Measurements from ENCODE around the gene AGBL3.

The AGBL3 gene

DNA sequence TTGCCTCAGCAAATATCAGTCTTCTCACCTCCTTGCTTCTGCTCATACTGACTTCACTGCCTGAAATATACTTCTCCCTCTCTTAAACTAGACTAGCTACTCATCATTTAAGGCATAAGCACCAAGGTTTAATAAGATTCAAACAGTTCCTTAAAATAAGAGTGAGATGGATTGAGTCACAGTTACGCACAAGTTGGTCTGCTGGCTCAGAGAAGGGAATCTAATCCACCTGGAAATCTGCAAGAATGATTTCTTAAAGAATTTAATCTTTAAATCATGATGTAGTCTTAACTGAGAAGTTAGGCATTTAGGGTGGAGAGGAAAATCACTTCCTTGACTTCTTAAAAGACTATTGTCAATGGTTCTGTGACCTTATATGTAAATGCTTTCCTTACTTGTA is 105.4 kb downstream of the AGBL3 start:
- H3K36me3 ChIP-seq (ENCODE audit: control insufficient read depth in 4 of 4, insufficient read depth in 4 of 4, low read length in 3 of 4), result peaks cover 0 to 2% (median 0%) of the 10 kb centered on the region in 4 experiments
- no peak overlapping the region for H3K27ac ChIP-seq (ENCODE audit: insufficient read depth in 1 of 2, low read depth in 1 of 2, low read length in 2 of 2, poor library complexity in 1 of 2, severe bottlenecking in 2 of 2)
- ChIA-PET POLR2A (no interaction called here), CTCF (no interaction called here)
- WGBS (ENCODE audit: insufficient coverage), result no CpG with 5 or more reads among the region's 1 CpG
- DNase-seq, result no peak
- peaks cover 0 to 14% (median 4%) of the 10 kb centered on the region in 5 experiments for H3K9me3 ChIP-seq (ENCODE audit: control extremely low read depth in 1 of 5, control insufficient read depth in 4 of 5, insufficient read depth in 2 of 5, low read depth in 1 of 5, low read length in 4 of 5)
- H3K27me3 ChIP-seq (replicated peaks in 2 of 5; ENCODE audit: control insufficient read depth in 4 of 5, insufficient read depth in 5 of 5, low read length in 4 of 5), result no peaks in the 10 kb centered on the region
- no peak overlapping the region for H3K4me3 ChIP-seq (ENCODE audit: control insufficient read depth in 1 of 7, extremely low read depth in 1 of 7, insufficient read depth in 4 of 7, low read depth in 2 of 7, low read length in 6 of 7)
- H3K4me1 ChIP-seq (ENCODE audit: control extremely low read depth in 1 of 4, control insufficient read depth in 4 of 4, insufficient read depth in 4 of 4, low read length in 3 of 4), result no peaks in the 10 kb centered on the region

DNA sequence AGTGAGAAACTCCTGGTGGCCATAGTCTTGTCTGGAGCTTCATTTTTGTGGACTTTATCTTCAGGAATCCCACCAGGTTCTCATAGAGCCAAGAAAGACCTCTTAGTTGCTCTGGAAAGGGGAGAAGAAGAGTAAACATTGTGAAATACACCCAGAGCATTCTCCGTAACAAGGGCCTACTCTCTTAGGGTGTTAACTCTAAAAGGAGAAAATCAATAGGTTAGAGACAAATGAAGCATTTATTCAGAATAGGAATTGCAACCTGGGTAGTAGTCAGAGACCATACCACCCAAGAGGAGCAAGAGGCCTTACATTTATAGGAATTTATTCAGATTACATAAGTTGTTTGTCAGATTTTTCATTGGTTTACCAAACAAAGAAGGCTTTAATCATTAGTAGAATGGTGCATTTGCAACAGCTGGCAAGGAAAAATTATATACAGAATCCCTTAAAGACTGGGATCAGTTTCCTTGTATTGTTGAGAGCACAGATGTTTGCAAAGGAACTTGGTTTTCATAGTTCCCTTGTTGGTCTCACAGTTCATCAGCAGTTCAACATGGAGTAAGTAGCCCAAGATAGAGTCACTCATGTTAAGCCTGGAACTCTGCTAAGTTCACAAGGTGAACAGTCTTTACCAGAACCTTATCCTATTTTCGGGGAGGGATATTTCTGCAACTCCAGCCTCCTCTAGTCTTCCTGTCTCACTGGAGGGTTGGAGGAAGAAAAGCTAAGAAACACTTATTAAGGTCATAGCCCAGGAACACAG is 108.3 kb downstream of the AGBL3 start:
- Histone ChIP-seq H3K36me3 (ENCODE audit: control insufficient read depth in 4 of 4, insufficient read depth in 4 of 4, low read length in 3 of 4) (peaks cover 0 to 2% (median 0%) of the 10 kb centered on the region in 4 experiments), H3K4me1 (ENCODE audit: control extremely low read depth in 1 of 4, control insufficient read depth in 4 of 4, insufficient read depth in 4 of 4, low read length in 3 of 4) (no peaks in the 10 kb centered on the region), H3K4me3 (ENCODE audit: control insufficient read depth in 1 of 7, extremely low read depth in 1 of 7, insufficient read depth in 4 of 7, low read depth in 2 of 7, low read length in 6 of 7) (no peak overlapping the region), H3K27ac (ENCODE audit: insufficient read depth in 1 of 2, low read depth in 1 of 2, low read length in 2 of 2, poor library complexity in 1 of 2, severe bottlenecking in 2 of 2) (no peak overlapping the region), H3K27me3 (replicated peaks in 2 of 5; ENCODE audit: control insufficient read depth in 4 of 5, insufficient read depth in 5 of 5, low read length in 4 of 5) (no peaks in the 10 kb centered on the region), H3K9me3 (ENCODE audit: control extremely low read depth in 1 of 5, control insufficient read depth in 4 of 5, insufficient read depth in 2 of 5, low read depth in 1 of 5, low read length in 4 of 5) (peaks cover 0 to 6% (median 0%) of the 10 kb centered on the region in 5 experiments)
- no peak for DNase-seq
- WGBS (ENCODE audit: insufficient coverage), result 100% methylated on average over 1 of the region's 2 CpGs
- ChIA-PET POLR2A (no interaction called here), CTCF (interaction anchor here (1.0 to 1.4 kb wide), 2 partner anchors 10 to 77 kb away, joined by 3 to 4 read pairs; no protein-coding TSS in a partner anchor)

DNA sequence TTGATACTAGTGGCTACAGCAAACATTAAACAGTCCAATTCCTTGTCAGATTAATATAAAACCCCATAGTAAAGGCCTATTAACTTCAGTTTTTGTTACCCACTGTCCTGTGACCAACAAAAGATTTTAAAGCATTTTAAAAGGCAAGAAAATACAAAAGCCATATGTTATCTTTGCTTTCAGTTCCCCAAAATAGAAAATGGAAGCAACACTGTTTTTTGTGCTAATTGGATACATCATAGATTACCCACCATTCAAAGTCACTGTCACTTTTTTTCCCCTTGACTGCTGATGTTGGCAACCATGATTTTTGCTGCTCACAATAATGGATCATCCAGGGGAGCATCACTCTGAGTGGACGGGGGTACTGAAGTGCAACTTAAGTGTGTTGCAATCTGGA is 109.1 kb downstream of the AGBL3 start:
- Histone ChIP-seq H3K4me3 (ENCODE audit: control insufficient read depth in 1 of 7, extremely low read depth in 1 of 7, insufficient read depth in 4 of 7, low read depth in 2 of 7, low read length in 6 of 7) (no peak overlapping the region), H3K27ac (ENCODE audit: insufficient read depth in 1 of 2, low read depth in 1 of 2, low read length in 2 of 2, poor library complexity in 1 of 2, severe bottlenecking in 2 of 2) (no peak overlapping the region), H3K4me1 (ENCODE audit: control extremely low read depth in 1 of 4, control insufficient read depth in 4 of 4, insufficient read depth in 4 of 4, low read length in 3 of 4) (no peaks in the 10 kb centered on the region), H3K27me3 (replicated peaks in 2 of 5; ENCODE audit: control insufficient read depth in 4 of 5, insufficient read depth in 5 of 5, low read length in 4 of 5) (no peaks in the 10 kb centered on the region), H3K36me3 (ENCODE audit: control insufficient read depth in 4 of 4, insufficient read depth in 4 of 4, low read length in 3 of 4) (peaks cover 0 to 2% (median 0%) of the 10 kb centered on the region in 4 experiments), H3K9me3 (ENCODE audit: control extremely low read depth in 1 of 5, control insufficient read depth in 4 of 5, insufficient read depth in 2 of 5, low read depth in 1 of 5, low read length in 4 of 5) (peaks cover 0 to 2% (median 0%) of the 10 kb centered on the region in 5 experiments)
- ChIA-PET CTCF (interaction anchor here (1.0 to 1.4 kb wide), 2 partner anchors 11 to 76 kb away, joined by 3 to 4 read pairs; no protein-coding TSS in a partner anchor), POLR2A (no interaction called here)
- DNase-seq, result no peak
- no CpG with 5 or more reads among the region's 1 CpG for WGBS (ENCODE audit: insufficient coverage)

DNA sequence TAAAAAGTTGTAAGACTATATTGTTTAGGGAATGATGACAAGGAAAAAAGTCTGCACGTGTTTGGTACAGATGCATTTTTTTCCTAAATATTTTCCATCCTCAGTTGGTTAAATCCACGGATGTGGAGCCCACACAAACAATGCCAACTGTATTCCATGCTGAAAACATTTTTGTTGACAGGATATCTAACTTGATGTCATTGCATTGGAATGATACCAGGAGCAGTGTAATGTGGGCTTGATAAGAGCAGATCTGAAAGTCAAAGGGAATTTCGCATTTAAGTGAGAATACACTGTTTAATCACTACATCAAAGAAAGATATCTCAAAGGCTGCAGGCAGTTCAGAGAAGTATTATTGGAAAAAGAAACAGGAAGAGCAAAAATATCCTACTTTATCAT is 112.1 kb downstream of the AGBL3 start:
- WGBS (ENCODE audit: insufficient coverage), result 90% methylated on average over 2 of the region's 3 CpGs
- H3K4me3 ChIP-seq (ENCODE audit: control insufficient read depth in 1 of 7, extremely low read depth in 1 of 7, insufficient read depth in 4 of 7, low read depth in 2 of 7, low read length in 6 of 7), result no peak overlapping the region
- DNase-seq, result no peak
- no peaks in the 10 kb centered on the region for H3K4me1 ChIP-seq (ENCODE audit: control extremely low read depth in 1 of 4, control insufficient read depth in 4 of 4, insufficient read depth in 4 of 4, low read length in 3 of 4)
- no peaks in the 10 kb centered on the region for H3K27me3 ChIP-seq (replicated peaks in 2 of 5; ENCODE audit: control insufficient read depth in 4 of 5, insufficient read depth in 5 of 5, low read length in 4 of 5)
- no peaks in the 10 kb centered on the region for H3K9me3 ChIP-seq (ENCODE audit: control extremely low read depth in 1 of 5, control insufficient read depth in 4 of 5, insufficient read depth in 2 of 5, low read depth in 1 of 5, low read length in 4 of 5)
- ChIA-PET CTCF (no interaction called here), POLR2A (no interaction called here)
- H3K36me3 ChIP-seq (ENCODE audit: control insufficient read depth in 4 of 4, insufficient read depth in 4 of 4, low read length in 3 of 4), result no peaks in the 10 kb centered on the region
- no peak overlapping the region for H3K27ac ChIP-seq (ENCODE audit: insufficient read depth in 1 of 2, low read depth in 1 of 2, low read length in 2 of 2, poor library complexity in 1 of 2, severe bottlenecking in 2 of 2)

DNA sequence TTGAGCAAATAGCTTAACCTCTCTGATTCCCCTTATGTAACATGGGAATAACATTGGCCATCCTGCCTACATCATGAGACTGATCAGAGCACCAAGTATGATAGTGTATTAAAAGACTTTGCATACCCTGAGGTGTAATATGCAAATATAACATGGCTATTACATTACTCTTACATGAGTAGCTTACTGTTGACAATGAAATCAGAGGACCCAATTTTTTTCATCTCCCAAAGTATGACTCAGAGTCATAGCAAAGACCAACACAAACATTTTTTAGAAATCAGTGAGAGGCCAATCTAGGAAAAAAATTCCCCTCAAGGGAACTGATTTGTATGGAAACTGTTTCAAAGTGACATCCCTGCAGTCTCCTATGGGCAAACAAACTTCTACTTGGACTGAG is 114.5 kb downstream of the AGBL3 start:
- no peak for DNase-seq
- ChIA-PET CTCF (interaction anchor here (1.1 kb wide), 1 partner anchor 41 kb away, joined by 3 read pairs; no protein-coding TSS in a partner anchor), POLR2A (no interaction called here)

DNA sequence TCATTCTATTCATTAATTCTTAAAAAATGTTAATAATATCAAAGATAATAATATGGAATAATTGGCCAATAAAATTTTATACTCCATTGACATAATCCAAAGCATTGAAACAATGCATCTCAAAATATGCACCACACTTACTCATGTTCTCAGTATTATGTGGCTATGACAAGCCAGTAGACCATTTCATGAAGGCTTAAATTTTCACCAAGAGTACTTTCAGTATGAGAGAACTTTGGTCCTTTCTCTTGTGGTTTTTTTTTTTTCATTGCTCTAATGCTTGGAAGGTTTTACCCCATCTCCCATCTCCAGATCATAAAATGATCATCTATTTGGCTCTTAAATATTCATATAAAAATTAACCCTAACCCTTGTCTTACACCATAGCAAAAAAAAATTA is 116.1 kb downstream of the AGBL3 start:
- no peaks in the 10 kb centered on the region for H3K27me3 ChIP-seq (replicated peaks in 2 of 5; ENCODE audit: control insufficient read depth in 4 of 5, insufficient read depth in 5 of 5, low read length in 4 of 5)
- H3K36me3 ChIP-seq (ENCODE audit: control insufficient read depth in 4 of 4, insufficient read depth in 4 of 4, low read length in 3 of 4), result no peaks in the 10 kb centered on the region
- no peaks in the 10 kb centered on the region for H3K4me1 ChIP-seq (ENCODE audit: control extremely low read depth in 1 of 4, control insufficient read depth in 4 of 4, insufficient read depth in 4 of 4, low read length in 3 of 4)
- no peak overlapping the region for H3K4me3 ChIP-seq (ENCODE audit: control insufficient read depth in 1 of 7, extremely low read depth in 1 of 7, insufficient read depth in 4 of 7, low read depth in 2 of 7, low read length in 6 of 7)
- POLR2A ChIA-PET, result no interaction called here
- peaks cover 0 to 3% (median 0%) of the 10 kb centered on the region in 5 experiments for H3K9me3 ChIP-seq (ENCODE audit: control extremely low read depth in 1 of 5, control insufficient read depth in 4 of 5, insufficient read depth in 2 of 5, low read depth in 1 of 5, low read length in 4 of 5)
- no peak overlapping the region for H3K27ac ChIP-seq (ENCODE audit: insufficient read depth in 1 of 2, low read depth in 1 of 2, low read length in 2 of 2, poor library complexity in 1 of 2, severe bottlenecking in 2 of 2)
- CTCF ChIA-PET, result no interaction called here
- DNase-seq, result no peak

More for the DNA sequence above, 114.5 kb downstream of the AGBL3 start:
- H3K27me3 ChIP-seq (replicated peaks in 2 of 5; ENCODE audit: control insufficient read depth in 4 of 5, insufficient read depth in 5 of 5, low read length in 4 of 5), result no peaks in the 10 kb centered on the region
- H3K4me1 ChIP-seq (ENCODE audit: control extremely low read depth in 1 of 4, control insufficient read depth in 4 of 4, insufficient read depth in 4 of 4, low read length in 3 of 4), result no peaks in the 10 kb centered on the region
- no peak overlapping the region for H3K27ac ChIP-seq (ENCODE audit: insufficient read depth in 1 of 2, low read depth in 1 of 2, low read length in 2 of 2, poor library complexity in 1 of 2, severe bottlenecking in 2 of 2)
- H3K4me3 ChIP-seq (ENCODE audit: control insufficient read depth in 1 of 7, extremely low read depth in 1 of 7, insufficient read depth in 4 of 7, low read depth in 2 of 7, low read length in 6 of 7), result no peak overlapping the region
- peaks cover 0 to 3% (median 0%) of the 10 kb centered on the region in 5 experiments for H3K9me3 ChIP-seq (ENCODE audit: control extremely low read depth in 1 of 5, control insufficient read depth in 4 of 5, insufficient read depth in 2 of 5, low read depth in 1 of 5, low read length in 4 of 5)
- H3K36me3 ChIP-seq (ENCODE audit: control insufficient read depth in 4 of 4, insufficient read depth in 4 of 4, low read length in 3 of 4), result no peaks in the 10 kb centered on the region

DNA sequence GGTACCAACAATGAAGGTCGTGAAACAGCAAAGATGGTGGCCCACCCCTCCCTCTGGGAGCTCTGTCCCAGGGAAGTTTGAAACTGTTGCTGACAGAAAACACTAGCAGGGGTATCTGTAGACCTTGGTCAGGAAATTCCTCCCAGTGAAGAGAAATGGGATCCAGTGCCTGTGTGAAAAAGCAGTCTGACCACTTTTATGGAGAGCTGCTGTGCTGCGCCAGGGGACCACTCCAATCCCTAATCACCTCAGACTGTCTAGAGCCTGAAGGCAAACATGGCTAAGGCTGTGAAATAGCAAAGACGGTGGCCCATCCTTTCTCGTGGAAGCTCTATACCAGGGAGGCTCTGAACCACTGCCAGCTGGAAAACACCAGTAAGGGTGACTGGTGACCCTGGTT is 123.3 kb downstream of the AGBL3 start:
- 100% methylated on average over 4 of the region's 4 CpGs for WGBS (ENCODE audit: insufficient coverage)
- Histone ChIP-seq H3K27ac (ENCODE audit: insufficient read depth in 1 of 2, low read depth in 1 of 2, low read length in 2 of 2, poor library complexity in 1 of 2, severe bottlenecking in 2 of 2) (no peak overlapping the region), H3K27me3 (replicated peaks in 2 of 5; ENCODE audit: control insufficient read depth in 4 of 5, insufficient read depth in 5 of 5, low read length in 4 of 5) (no peaks in the 10 kb centered on the region), H3K36me3 (ENCODE audit: control insufficient read depth in 4 of 4, insufficient read depth in 4 of 4, low read length in 3 of 4) (no peaks in the 10 kb centered on the region), H3K4me3 (ENCODE audit: control insufficient read depth in 1 of 7, extremely low read depth in 1 of 7, insufficient read depth in 4 of 7, low read depth in 2 of 7, low read length in 6 of 7) (no peak overlapping the region), H3K4me1 (ENCODE audit: control extremely low read depth in 1 of 4, control insufficient read depth in 4 of 4, insufficient read depth in 4 of 4, low read length in 3 of 4) (no peaks in the 10 kb centered on the region), H3K9me3 (ENCODE audit: control extremely low read depth in 1 of 5, control insufficient read depth in 4 of 5, insufficient read depth in 2 of 5, low read depth in 1 of 5, low read length in 4 of 5) (peaks cover 0 to 3% (median 0%) of the 10 kb centered on the region in 5 experiments)
- ChIA-PET POLR2A (no interaction called here), CTCF (interaction anchor here (1.3 kb wide), 1 partner anchor 47 kb away, joined by 4 read pairs; no protein-coding TSS in a partner anchor)
- no peak for DNase-seq
